NCI-H2029 (cell line): Measurements from ENCODE around the gene MEIS1.
A peak's percentile ranks its signal among the peaks of the same experiment; 100 is the strongest.

Experiments used
- DNase-seq: peaks from one replicate; lab custom pipeline; 2025; lab: John Stamatoyannopoulos, UW

The MEIS1 gene

DNA sequence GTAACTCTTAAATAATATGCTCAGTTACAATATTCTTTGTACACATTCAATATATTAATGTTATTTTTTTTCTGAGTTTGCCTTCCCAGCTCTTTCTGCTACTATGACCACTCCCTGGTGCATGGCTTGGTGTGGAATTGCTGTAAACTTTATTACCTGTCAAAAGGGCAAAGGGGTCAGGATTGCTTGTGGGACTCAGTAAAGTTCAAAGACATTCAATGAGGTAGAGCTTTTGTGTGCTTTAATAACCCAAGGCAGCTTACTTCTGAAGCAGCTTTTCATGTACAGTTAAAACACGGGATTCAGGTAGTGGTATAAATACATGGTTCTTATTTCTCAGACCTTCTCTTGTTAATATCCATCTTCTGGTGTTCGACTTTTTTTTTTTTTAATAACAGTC, 132.8 kb downstream of the MEIS1 start:
- no peak for DNase-seq

DNA sequence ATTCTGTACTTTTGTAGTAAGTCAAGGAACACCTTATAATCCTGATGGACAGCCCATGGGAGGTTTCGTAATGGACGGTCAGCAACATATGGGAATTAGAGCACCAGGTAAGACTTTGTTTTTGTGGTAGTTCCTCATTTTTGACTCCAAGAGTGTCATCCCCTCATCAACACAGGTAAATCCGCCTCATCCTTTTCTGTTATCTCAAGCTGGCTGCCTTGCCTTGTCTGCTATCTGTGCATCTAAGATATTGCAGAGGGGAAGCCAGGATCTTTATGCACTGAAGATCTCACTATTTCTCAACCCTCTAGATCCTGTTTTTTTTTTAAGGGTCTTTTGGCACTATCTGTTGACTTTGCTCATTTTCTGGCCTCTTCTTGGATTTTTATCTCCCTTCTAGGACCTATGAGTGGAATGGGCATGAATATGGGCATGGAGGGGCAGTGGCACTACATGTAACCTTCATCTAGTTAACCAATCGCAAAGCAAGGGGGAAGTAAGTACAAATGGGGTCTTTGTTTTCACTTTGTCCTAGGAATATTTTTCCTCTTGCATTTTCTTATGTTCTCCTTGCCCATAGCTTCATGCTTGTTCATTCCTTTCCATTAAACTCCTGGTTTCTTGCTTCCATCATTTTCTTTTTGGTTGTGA, 133.8 kb downstream of the MEIS1 start:
- no peak for DNase-seq

DNA sequence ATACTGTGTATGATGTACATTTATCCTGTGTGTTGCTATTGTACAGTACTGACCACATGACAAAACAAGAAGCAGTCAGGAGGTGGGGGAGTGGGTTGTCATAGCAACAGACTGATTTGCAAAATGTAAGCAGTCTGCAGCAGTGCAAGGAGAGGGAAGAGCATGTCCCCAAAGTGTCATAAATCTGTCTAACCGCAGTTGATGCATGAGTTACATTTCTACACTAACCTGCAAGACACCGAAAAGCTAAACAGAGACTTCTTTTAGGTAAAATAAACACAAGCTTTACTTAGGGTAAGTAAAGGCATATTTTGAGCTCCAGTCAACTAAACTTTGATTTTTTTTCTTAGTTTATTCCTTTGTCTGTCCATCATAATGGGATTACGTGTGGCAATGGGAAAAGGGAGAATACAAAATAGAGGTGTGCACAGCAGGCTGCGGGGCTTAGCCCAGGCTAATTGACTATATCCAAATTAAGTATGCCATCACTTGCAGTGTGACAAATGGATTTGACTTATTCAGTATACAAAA, 134.5 kb downstream of the MEIS1 start:
- no peak for DNase-seq

DNA sequence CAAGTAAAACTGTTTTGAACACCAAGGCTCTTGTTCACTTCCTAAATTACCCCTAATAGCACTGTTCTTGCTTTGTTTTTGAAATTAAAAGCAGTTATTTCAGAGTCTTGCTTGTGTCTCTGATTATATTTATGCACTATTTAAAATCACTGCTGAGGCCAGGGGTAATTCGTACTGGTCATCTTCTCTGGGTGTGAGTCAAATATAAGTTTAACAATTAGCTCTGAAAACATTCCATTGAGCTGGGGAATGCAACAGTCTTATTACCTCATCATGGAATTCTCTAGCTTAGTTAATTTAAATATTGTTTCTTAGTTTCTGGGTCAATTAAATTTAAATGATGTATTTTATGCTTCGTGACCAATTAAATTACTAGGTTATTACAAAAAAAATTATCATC, 135.0 kb downstream of the MEIS1 start:
- no peak for DNase-seq

DNA sequence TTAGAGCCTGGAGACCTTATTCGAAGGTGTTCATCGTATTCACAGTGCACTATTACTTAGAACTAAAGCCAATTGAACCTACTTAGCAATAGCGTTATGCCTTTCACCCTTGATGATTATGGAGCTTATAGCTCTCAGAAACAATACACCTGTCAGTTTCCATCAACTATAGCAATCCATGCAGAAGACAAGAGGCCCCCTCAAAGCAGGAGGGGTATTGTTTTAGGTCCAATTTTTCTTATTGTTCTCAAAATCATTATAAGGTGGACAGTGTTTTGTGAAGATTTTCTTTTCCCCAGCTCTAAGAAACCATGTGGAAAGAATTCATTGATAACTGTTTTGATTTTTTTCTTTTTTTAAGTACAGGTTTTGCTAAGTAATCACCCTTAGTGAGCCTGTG, 135.5 kb downstream of the MEIS1 start:
- DNase-seq, result no peak

DNA sequence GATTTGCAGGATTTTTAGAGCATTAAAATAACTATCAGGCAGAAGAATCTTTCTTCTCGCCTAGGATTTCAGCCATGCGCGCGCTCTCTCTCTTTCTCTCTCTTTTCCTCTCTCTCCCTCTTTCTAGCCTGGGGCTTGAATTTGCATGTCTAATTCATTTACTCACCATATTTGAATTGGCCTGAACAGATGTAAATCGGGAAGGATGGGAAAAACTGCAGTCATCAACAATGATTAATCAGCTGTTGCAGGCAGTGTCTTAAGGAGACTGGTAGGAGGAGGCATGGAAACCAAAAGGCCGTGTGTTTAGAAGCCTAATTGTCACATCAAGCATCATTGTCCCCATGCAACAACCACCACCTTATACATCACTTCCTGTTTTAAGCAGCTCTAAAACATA, 137.0 kb downstream of the MEIS1 start:
- no peak for DNase-seq

DNA sequence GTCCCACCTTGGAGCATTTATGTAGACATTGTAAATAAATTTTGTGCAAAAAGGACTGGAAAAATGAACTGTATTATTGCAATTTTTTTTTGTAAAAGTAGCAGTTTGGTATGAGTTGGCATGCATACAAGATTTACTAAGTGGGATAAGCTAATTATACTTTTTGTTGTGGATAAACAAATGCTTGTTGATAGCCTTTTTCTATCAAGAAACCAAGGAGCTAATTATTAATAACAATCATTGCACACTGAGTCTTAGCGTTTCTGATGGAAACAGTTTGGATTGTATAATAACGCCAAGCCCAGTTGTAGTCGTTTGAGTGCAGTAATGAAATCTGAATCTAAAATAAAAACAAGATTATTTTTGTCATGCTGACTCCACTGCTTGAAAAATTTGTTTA, 137.5 kb downstream of the MEIS1 start:
- DNase-seq, result no peak

DNA sequence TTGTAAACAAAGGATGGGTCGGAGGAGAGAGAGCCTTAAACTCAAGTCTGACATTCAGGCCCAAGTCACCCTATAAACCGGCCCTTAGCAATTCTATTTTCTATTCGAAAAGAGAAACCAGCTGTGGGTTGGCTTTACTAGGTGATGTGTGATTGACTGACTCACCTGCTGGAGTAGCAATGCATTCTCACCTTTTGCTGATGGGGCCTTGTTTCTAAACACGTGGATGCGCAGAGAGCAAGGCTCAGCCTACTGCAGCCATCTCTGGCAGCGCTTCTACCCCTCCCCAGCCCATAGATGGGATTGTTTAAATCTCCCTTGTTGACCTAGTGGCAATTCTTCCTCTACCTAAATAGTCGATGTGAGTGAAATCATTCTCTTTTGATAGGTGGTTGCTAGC, 138.5 kb downstream of the MEIS1 start:
- DNase-seq, result no peak

DNA sequence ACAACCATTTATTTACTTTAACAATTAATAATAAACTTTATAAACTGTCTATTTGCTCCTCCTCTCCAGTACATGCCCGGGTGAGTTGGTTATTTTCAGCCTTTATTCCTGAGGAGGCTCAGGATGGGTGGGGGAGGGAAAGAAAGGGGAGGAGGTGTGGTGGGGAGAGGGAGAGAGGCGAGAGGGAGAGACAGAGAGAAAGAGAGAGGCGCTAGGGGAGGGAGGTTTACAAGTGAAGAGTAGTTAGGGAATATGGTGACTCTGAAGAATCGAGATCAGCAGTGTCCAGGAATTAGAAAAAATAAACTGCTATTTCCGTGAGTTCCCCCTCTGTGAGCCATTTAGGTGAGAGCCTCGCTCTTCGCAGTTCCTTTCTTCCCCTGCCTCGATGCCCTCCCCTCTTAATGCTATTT, 138.9 kb downstream of the MEIS1 start:
- DNase-seq, result no peak

DNA sequence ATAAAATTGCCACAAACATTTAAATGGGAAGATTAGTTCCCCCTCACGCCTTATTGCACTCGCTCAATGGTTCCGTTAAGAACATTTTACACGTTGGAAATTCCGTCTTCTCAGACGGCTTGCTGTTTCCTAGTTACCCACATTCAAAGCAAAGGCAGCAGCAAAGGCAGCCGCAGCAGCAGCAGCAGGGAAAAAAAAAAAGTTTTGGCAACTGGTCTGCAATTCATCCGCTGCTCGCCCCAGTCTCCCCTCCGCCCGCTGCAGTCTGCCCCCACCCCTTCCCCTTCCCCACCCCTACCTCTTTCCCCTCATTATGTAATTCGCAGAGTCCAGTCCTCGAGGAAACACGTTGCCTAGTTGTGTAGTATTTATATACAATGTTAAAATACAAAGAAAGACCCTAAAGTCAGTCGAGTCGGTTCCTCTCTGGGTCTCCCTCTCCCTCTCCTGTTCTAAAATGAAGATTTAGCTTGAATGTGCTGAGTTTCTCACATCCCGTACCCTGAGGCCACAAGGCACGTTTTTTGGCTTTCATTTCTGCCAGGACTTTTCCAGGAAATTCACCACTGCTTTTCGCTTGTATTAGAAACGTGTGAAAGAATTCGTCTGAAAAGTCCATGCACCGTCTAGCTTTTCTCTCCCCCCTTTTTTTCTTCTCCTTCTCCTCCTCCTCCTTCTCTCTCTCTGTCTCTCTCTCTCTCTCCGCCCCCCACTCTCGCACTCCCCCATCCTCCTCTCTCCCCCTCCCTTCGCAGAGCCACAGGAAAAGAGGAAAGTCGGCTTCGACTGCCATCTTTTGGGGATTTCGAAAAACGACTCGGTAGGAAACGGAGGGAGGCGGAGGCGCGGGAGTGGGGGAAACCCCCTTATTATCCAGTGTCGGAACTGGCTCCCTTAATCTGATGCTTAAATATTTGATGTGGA, 140.0 kb downstream of the MEIS1 start:
- DNase-seq, result peak; percentile 60

DNA sequence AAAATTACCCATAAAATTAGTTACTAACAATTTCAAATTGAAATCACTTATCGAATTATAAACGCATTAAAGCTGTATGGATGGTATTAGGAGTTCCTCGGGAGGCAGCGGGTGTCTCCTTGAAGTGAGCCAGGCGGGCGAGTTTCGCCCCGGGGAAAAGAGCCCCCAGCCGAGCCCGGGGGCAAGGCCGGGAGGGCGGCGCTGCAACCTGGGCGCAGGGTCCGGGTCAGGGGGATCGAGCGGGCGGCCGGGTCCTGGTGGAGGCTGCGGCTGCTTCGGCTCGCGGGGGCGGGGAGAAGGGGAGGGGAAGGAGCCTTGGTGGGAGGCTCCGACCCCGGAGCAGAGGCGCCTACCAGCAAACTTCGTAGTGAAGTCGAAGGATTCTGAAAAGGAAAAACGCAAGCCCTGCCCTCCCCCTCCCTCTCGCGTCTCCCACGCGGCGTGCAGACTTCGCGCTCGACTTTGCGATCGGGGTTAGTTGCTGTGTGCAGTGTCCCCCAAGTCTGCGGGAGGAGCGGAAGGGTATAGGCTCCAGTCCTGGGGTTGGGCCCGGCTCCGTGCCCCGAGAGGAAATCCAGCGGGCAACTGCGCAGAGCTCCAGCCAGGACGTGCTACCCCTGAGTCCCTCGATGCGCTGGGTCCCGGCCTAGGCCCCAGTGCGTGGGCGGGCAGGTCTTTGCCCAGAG, 140.8 kb downstream of the MEIS1 start:
- DNase-seq, result no peak

DNA sequence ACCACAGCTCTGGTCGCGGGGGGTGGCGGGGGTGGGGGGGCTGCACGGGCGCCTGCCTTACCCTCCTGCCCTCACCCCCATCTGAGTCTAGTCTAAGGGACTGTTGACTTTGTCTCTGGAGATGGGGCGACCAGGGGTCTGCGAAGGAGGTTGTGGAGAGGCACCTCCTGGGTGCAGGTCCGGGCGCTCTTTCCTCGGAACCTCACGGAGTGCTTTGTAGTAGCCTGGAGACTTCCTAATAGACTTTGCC, 141.3 kb downstream of the MEIS1 start:
- DNase-seq, result no peak

DNA sequence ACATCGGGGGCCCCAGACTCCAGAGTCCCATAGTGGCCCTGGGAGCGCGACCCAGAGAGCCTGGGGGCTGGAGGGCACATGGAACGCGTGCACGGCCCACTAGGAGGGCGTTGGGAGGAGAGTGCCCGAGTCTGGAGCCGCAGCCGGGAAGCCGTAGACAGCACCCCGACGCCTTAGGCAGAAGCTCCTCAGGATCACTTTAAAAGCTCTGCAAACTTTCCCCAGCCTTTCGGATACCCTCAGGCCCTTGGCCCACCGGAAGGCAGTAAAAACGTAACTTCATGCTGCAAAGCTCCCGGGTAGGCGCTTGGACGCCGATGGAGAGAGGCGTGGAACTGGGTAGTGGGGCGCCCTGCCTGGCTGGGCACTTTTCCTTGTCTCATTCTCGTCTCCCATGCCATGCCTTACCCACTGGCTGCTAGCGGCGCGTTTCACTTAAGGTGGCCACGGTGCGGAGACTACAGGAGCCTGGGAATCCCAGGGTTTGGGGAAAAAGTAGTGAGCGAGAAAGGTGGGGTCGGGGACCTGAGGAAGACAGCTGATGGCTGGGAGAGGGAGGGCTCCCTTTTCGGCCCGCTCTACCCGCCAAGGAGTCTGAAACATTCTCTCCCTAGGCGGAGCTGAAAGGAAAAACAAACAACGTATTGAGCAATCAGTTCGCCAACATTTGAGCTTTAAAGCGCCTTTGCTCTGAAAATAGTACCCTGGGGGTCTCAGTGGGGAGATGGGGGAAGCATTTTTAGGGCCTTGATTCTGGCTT, 141.8 kb downstream of the MEIS1 start:
- DNase-seq, result no peak

DNA sequence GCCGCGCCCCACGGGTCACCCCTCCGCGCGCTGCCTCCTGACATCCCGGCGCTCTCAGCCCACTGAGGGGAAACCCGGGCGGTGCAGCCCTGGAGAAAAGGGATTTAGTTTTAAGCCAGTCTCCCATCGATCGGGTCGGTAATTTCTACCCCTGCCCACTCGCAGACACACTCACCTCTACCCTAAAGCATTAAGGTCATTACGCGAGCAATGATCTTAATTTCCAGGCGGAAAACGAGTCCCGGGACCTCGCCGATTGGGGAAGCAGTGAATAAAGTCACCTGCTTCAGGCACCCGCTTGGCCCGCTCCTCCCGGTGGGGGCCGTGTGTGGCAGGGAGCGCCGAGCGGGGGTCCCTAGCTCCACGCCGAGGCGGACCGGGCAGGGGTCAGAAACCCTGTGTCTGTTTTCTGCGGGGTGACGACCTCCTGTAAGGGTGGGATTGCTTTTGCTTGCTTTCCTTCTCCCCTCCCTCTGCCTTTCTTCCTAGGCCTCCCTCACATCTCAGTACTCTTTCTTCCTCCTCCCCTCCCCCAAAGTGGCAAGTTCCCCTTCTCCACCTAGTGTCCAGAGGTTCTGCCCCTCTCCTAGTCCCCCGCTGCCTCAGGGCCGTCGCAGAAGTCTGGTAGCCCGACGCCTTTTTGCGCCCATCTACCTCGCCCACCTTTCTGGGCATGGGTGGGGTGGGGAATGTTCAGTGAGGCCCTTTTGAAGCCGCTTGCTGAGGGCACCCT, 142.6 kb downstream of the MEIS1 start:
- DNase-seq, result no peak

DNA sequence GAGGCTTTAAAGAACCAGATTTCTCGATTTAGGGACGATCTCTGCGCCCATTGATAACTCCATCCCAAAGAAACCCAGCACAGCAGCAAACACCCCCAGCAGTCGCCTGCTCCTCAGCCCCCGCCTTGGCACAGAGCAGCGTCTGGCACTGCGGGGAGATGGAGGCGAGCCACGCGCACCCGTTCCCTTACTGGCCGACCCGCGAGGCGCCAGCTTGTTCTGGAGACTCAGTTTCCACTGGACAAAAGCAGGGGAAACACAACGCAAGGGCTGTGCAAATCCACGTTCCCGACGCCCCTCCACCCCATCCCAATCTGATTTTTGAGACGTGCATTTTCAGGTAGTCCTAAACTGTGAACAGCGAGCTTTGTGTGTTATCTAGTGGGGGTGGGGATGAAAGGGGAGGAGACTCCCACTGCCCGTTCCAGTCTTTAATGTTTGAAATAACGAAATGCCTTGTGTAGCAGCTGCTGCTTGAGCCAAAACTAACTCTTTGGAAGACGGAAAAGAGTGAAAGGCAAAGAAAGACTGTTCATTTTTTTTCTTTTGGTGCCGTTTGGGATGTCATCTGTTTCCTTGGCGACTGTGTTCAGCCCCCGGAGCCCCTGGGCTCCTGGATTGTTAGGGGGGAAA, 143.2 kb downstream of the MEIS1 start:
- no peak for DNase-seq

DNA sequence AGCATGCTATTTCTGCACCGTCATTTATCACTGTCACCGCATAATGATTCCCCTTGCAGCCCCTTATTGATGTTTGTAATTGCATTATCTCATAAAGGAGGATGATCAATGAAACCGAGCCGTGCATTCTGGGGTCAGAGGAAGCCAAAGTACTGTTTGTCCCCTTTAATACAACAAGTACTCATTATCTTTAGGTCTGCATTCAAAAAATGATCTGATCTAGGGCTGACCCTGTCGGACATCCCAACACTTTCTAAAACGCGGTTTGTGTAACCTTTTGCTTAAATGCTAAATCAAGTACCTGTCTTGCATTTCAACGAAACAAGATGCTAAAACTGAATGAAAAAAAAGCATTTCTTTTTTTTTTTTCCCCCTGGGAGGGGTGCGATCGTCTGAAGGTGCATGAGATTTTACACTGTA, 143.8 kb downstream of the MEIS1 start:
- no peak for DNase-seq

DNA sequence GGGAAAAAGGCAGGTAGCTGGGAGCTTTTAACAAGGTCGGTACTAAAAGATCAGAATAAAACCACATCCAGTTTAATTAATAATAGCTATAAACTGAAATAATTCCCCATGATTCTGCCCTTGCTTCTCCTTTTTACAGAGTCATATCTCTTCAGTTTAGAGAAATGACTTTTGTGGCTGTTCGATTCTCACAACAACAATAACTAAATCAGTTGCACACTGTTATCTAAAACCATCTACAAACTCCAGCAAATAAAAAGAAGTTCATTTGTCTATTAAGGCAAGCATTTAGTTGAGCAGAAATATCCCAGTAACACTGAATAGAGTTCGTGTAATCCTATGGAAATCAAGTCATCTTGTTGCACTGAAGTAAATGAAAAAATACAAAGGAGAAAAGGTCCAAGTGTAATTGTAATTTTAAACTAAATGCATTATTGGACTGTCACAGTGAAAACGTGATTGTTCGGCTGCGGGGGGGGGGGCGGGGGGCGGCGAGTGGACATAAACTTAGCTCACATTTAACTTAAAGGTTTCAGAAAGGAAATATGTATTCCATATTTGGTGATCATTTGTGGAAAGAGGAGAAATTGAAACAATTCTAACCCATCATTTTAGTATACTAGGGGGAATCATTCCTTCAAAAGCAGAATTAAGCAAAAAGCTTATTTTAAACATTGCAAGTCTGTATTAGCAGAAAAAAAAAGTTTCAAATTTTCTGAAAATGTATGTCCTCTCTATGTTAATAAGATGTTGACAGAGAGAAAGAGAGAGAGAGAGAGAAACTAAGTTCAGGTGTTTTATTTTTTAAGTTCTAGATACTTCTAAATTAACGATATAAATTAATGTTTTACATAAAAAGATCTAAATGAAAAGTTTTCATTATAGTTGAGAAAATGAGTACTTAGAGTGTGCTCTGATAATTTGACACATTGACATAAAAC, 144.5 kb downstream of the MEIS1 start:
- DNase-seq, result no peak

DNA sequence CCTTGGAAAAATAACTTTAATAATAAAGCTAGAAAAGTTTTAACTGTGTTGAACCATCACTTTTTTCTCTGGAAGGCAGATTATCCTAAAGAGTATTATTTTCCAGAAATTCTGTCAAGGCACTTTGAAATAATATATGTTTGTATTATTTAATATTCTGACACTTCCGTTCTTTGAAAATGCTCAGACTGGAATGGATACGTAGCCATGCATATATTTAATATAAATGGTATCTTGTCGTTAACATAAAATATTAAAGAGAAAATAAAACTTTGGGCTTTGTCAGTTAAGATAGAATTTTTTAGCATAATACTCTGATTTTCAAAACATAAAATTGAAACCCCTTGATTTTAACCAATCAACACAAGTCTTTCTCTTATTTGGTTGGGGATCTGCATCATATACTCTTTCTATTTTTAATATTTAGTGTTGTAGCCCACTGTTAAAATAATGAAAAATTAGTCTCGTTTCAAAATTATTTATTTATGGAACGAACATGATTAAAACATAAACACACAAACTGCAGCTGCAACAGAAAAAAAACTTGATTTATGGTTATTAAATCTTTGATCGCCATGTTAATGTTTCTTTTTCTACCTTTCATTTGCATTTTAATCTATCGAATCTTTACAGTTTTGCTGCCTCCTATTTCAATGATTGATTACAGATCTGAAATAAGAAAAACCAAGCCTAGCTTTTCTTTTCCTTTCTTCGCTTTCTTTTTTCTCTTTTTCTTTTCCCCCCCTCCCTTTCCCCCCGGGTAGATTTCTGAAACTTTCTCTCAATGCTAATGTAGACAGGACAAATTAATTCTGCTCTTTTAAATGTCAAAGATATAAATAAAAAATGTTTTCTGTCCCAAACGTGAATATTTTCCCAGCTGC, 145.5 kb downstream of the MEIS1 start:
- no peak for DNase-seq
